Adrenal gland (tissue), 12 donors: Measurements from ENCODE around the gene TMEM253. TPM values are rescaled to one million over a fixed set of nuclear protein-coding genes. Genes with fewer than 3 reads are reported as not detected.

Source experiments
- DNase-seq, 7 donors: peaks; one replicate each; pipeline ENCODE4 v3.0.0-alpha.2; 2019 to 2020
- H3K27ac ChIP-seq, 5 donors: fragments of 200-600 bp; sonication (generic) in 4 of 5; 1 replicate in 3 of 5; 2 replicates in 2 of 5; pipeline versions ENCODE4 v1.5.1 to v1.8.0; 2016 to 2020; ENCODE audit warnings: mild to moderate bottlenecking in 1 of 5
- H3K27me3 ChIP-seq: fragments of 200-600 bp; 2 replicates; pipeline ENCODE4 v1.8.0; 2021
- H3K36me3 ChIP-seq, 2 donors: fragments of 200-600 bp; replicated peaks in 1 of 2; 1 replicate in 1 of 2; 2 replicates in 1 of 2; pipeline versions ENCODE4 v1.5.1 to v1.8.0; 2018 to 2022
- H3K4me1 ChIP-seq, 2 donors: fragments of 200-600 bp; replicated peaks in 1 of 2; 1 replicate in 1 of 2; 2 replicates in 1 of 2; pipeline versions ENCODE4 v1.5.1 to v1.8.0; 2018 to 2021
- H3K4me3 ChIP-seq, 4 donors: fragments of 200-600 bp; sonication (generic) in 3 of 4; one replicate each; pipeline ENCODE4 v1.5.1; 2016 to 2018
- H3K9me3 ChIP-seq, 3 donors: fragments of 200-600 bp; sonication (generic) in 1 of 3; replicated peaks in 1 of 3; 1 replicate in 2 of 3; 2 replicates in 1 of 3; pipeline versions ENCODE4 v1.5.1 to v1.8.0; 2016 to 2021
- CTCF ChIP-seq, 6 experiments: fragments of 450-650 bp in 4 of 6; fragments of 200-600 bp in 2 of 6; sonication (generic) in 1 of 6; IDR thresholded peaks; 1 replicate in 5 of 6; 2 replicates in 1 of 6; pipeline versions ENCODE4 v1.5.1 to v1.8.0; 2016 to 2021; ENCODE audit warnings: antibody characterized with exemption in 6 of 6, mild to moderate bottlenecking in 2 of 6, moderate library complexity in 1 of 6
- POLR2A ChIP-seq, 2 donors: fragments of 450-650 bp; IDR thresholded peaks; one replicate each; pipeline ENCODE4 v1.6.1; 2017; ENCODE audit warnings: antibody characterized with exemption in 2 of 2, mild to moderate bottlenecking in 2 of 2, moderate library complexity in 1 of 2
- WGBS, 4 donors: extraction: QIAGEN DNeasy Blood & Tissue Kit in 2 of 4; methylation state at CpG; one replicate each; pipeline versions ENCODE4 v1.1.5 to v1.1.7; 2013 to 2017; 5-methylcytosine and 5-hydroxymethylcytosine counted together
- intact Hi-C, 2 donors: fragments of 100-400 bp; cut with DNase I; formaldehyde crosslinking; loops; one replicate each; pipeline versions ENCODE4 v1.14.1 to v1.15.0; 2022 to 2023
- polyA plus RNA-seq, 3 donors: library from polyadenylated mRNA; stranded (reverse); fragments of 200-250 nt in 2 of 3; fragments of 350-450 nt in 1 of 3; fragmentation: Illumina TruSeq in 1 of 3; extraction: RNeasy Lipid Tissue Mini Kit (QIAGEN cat#74804) in 1 of 3; gene quantifications; one replicate each; pipeline ENCODE4 v1.2.3, GENCODE V29; 2013 to 2014
- total RNA-seq, 9 donors: library from RNA; depleted of rRNA in 4 of 9; stranded (reverse); fragments of >200 nt in 4 of 9; fragments of 120-200 nt in 1 of 9; fragmentation: NEBNext Ultra II Directional in 1 of 9; extraction: Animal tissue kit (Norgen Biotek cat#: 25700) in 1 of 9; gene quantifications; one replicate each; pipeline versions ENCODE4 v1.1.0 to v1.2.4, GENCODE V29; 2013 to 2023
- donor health status: healthy with polysubstance abuse.
- donor health status: Bipolar disorder and iron deficiency.
- donor health status: DM: yes; HTN: yes; CAD: no.
- donor health status: DM: no; HTN: no; CAD: no.
- donor health status: DM: no; HTN: no; CAD: no.
- donor health status: DM: yes; HTN: yes; CAD: no.

TMEM253 gene
- total and polyA plus RNA-seq, 12 donors = 0.55 to 8.8 (median 2.3) TPM; not detected in 1

- peak overlapping the region; percentile 94 to 99 (median 97) for H3K27ac ChIP-seq
- H3K4me3 ChIP-seq = no peak overlapping the region
- H3K9me3 ChIP-seq = no peaks in the 10 kb centered on the region
- no peaks in the 10 kb centered on the region for H3K27me3 ChIP-seq
- 79 to 84% (median 81%) methylated on average over 8 of the region's 8 CpGs for WGBS, 4 donors
- DNase-seq = no peak
- intact Hi-C loops = no loop called here
- no peak for TF ChIP-seq CTCF (IDR thresholded peaks at IDR 0.05)
- TF ChIP-seq POLR2A (IDR thresholded peaks at IDR 0.05) = no peak
- H3K36me3 ChIP-seq = no peaks in the 10 kb centered on the region
- H3K4me1 ChIP-seq = peaks cover 29 to 40% of the 10 kb centered on the region in 2 donors
Measured at GRCh38 chr14:21105095-21105494, 4.2 kb downstream of the TMEM253 start.

GRCh38 chr14:21106176-21106497 is 5.3 kb downstream of the TMEM253 start:
- Histone ChIP-seq H3K27ac (peak overlapping the region; percentile 77 to 99 (median 97)), H3K9me3 (no peaks in the 10 kb centered on the region), H3K4me3 (peak overlapping the region in 1 of 4 donors; percentile 24), H3K36me3 (no peaks in the 10 kb centered on the region), H3K4me1 (peaks cover 29 to 40% of the 10 kb centered on the region in 2 donors), H3K27me3 (no peaks in the 10 kb centered on the region)
- intact Hi-C loops = no loop called here
- peak in 1 of 7 donors; percentile 56 for DNase-seq
- no peak for TF ChIP-seq POLR2A (IDR thresholded peaks at IDR 0.05)
- no peak for TF ChIP-seq CTCF (IDR thresholded peaks at IDR 0.05)
- WGBS, 4 donors = 20 to 33% (median 22%) methylated on average over 4 of the region's 4 CpGs

DNA sequence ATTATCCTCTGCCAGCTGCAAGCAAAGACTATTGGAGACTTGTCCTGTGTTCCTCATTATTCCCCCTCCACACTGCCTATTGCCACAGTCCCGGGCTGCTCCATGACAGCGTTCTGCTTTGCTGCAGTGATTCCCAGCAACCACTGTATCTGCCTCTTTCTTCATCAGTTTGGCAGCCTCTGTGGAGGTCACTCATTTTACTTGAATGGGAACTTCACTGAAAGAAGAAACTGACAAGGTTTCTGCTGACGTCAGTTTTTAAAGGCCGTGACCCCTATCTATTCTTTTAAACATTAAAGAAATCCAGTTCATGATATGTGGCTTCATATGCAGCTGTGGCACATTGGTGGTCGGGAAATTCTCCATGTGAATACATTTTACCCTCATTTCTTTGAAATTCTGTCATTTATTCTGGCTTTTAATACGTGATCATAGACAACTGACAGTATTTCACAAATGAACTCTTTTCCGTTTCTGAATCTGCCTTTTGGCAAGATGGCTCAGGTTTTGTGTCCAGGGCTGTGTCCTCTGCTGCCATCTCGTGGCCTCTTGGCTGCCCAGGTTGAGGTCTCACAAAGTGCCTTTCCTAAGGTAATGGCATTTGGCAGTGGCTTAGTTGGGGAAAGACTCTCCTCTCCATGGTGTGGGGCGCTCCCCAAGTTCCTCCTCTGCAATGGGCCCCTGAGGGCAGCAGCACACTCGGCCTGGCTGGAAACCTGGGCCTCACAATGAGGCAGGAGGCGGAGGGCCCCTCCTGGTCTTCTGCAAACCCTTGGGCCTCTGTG is 5.8 kb downstream of the TMEM253 start:
- peak overlapping the region; percentile 77 to 99 (median 97) for H3K27ac ChIP-seq
- intact Hi-C loops = no loop called here
- no peaks in the 10 kb centered on the region for H3K9me3 ChIP-seq
- H3K36me3 ChIP-seq = no peaks in the 10 kb centered on the region
- peak; percentile 86 to 96 (median 90) for DNase-seq
- 10 to 17% (median 13%) methylated on average over 9 to 11 of the region's 11 CpGs for WGBS, 4 donors
- peak; percentile 3 to 29 for TF ChIP-seq POLR2A (IDR thresholded peaks at IDR 0.05)
- peak; percentile 59 to 91 (median 86) for TF ChIP-seq CTCF (IDR thresholded peaks at IDR 0.05)
- H3K4me1 ChIP-seq = peaks cover 29 to 40% of the 10 kb centered on the region in 2 donors
- no peaks in the 10 kb centered on the region for H3K27me3 ChIP-seq
- peak overlapping the region in 1 of 4 donors; percentile 24 for H3K4me3 ChIP-seq

GRCh38 chr14:21107283-21107800 is 6.5 kb downstream of the TMEM253 start:
- Histone ChIP-seq H3K4me1 (peaks cover 29 to 40% of the 10 kb centered on the region in 2 donors), H3K36me3 (no peaks in the 10 kb centered on the region), H3K27ac (peak overlapping the region; percentile 77 to 99 (median 97)), H3K27me3 (no peaks in the 10 kb centered on the region), H3K4me3 (no peak overlapping the region), H3K9me3 (no peaks in the 10 kb centered on the region)
- intact Hi-C loops = no loop called here
- DNase-seq = peak; percentile 52 to 83 (median 78)
- 33 to 50% (median 37%) methylated on average over 4 to 5 of the region's 5 CpGs for WGBS, 4 donors
- TF ChIP-seq CTCF (IDR thresholded peaks at IDR 0.05) (no peak), POLR2A (IDR thresholded peaks at IDR 0.05) (peak in 1 of 2 donors; percentile 16)
